Peyer's patch (tissue), 4 donors: ENCODE data around the gene SEMA6B. TPM values are rescaled to one million over a fixed set of nuclear protein-coding genes. Genes with fewer than 3 reads are reported as not detected.

ENCODE experiments used
- DNase-seq, 3 donors: peaks; one replicate each; pipeline ENCODE4 v3.0.0-alpha.2; 2017 to 2019
- H3K27ac ChIP-seq, 4 donors: fragments of 200-600 bp; sonication (generic); one replicate each; pipeline ENCODE4 v1.5.1; 2016 to 2019
- H3K27me3 ChIP-seq, 2 donors: fragments of 200-600 bp; sonication (generic); one replicate each; pipeline ENCODE4 v1.5.1; 2019
- H3K36me3 ChIP-seq, 3 donors: fragments of 200-600 bp; sonication (generic); one replicate each; pipeline ENCODE4 v1.5.1; 2016 to 2019
- H3K4me1 ChIP-seq, 4 donors: fragments of 200-600 bp; sonication (generic); one replicate each; pipeline ENCODE4 v1.5.1; 2016 to 2019
- H3K4me3 ChIP-seq, 4 donors: fragments of 200-600 bp; sonication (generic); 1 replicate in 3 of 4; 2 replicates in 1 of 4; pipeline ENCODE4 v1.5.1; 2016 to 2019; ENCODE audit warnings: mild to moderate bottlenecking in 1 of 4
- H3K9me3 ChIP-seq, 4 donors: fragments of 200-600 bp; sonication (generic); one replicate each; pipeline ENCODE4 v1.5.1; 2016 to 2019; ENCODE audit warnings: mild to moderate bottlenecking in 1 of 4
- CTCF ChIP-seq, 6 experiments: fragments of 450-650 bp in 4 of 6; fragments of 200-600 bp in 2 of 6; sonication (generic) in 1 of 6; IDR thresholded peaks; one replicate each; pipeline ENCODE4 v1.5.1; 2017 to 2019; ENCODE audit warnings: antibody characterized with exemption in 6 of 6, mild to moderate bottlenecking in 3 of 6, moderate library complexity in 1 of 6
- POLR2A ChIP-seq, 2 donors: fragments of 450-650 bp; IDR thresholded peaks; one replicate each; pipeline ENCODE4 v1.5.1; 2017; ENCODE audit warnings: antibody characterized with exemption in 2 of 2, mild to moderate bottlenecking in 2 of 2, moderate library complexity in 2 of 2
- total RNA-seq, 4 donors: library from RNA; depleted of rRNA; stranded (reverse); fragments of >200 nt; gene quantifications; one replicate each; pipeline ENCODE4 v1.1.0, GENCODE V29; 2016

The SEMA6B gene
- total RNA-seq, 4 donors from 2014 or later: 1.2 to 9.9 (median 3.2) TPM

- no peak for DNase-seq
- Histone ChIP-seq H3K27me3 (peaks cover 0 to 39% of the 10 kb centered on the region in 2 donors), H3K27ac (no peak overlapping the region), H3K9me3 (no peaks in the 10 kb centered on the region), H3K4me3 (no peak overlapping the region), H3K36me3 (no peaks in the 10 kb centered on the region), H3K4me1 (peaks cover 0 to 23% (median 9%) of the 10 kb centered on the region in 4 donors)
- TF ChIP-seq CTCF (IDR thresholded peaks at IDR 0.05) (no peak), POLR2A (IDR thresholded peaks at IDR 0.05) (no peak)
Observed at GRCh38 chr19:4582980-4583842, 23.7 kb upstream of the SEMA6B start.

GRCh38 chr19:4581666-4582553 lies 22.4 kb upstream of the SEMA6B start:
- no peaks in the 10 kb centered on the region for H3K9me3 ChIP-seq
- TF ChIP-seq CTCF (IDR thresholded peaks at IDR 0.05) (no peak), POLR2A (IDR thresholded peaks at IDR 0.05) (no peak)
- peak overlapping the region in 2 of 4 donors; percentile 3 to 34 for H3K4me3 ChIP-seq
- H3K27me3 ChIP-seq: peaks cover 0 to 39% of the 10 kb centered on the region in 2 donors
- no peak for DNase-seq
- no peaks in the 10 kb centered on the region for H3K36me3 ChIP-seq
- peaks cover 0 to 23% (median 9%) of the 10 kb centered on the region in 4 donors for H3K4me1 ChIP-seq
- no peak overlapping the region for H3K27ac ChIP-seq

GRCh38 chr19:4580961-4581665 lies 21.6 kb upstream of the SEMA6B start:
- Histone ChIP-seq H3K27me3 (peaks cover 0 to 39% of the 10 kb centered on the region in 2 donors), H3K4me3 (peak overlapping the region in 3 of 4 donors; percentile 3 to 34 (median 32)), H3K4me1 (peaks cover 0 to 23% (median 9%) of the 10 kb centered on the region in 4 donors), H3K36me3 (no peaks in the 10 kb centered on the region), H3K9me3 (no peaks in the 10 kb centered on the region), H3K27ac (no peak overlapping the region)
- no peak for DNase-seq
- TF ChIP-seq POLR2A (IDR thresholded peaks at IDR 0.05) (no peak), CTCF (IDR thresholded peaks at IDR 0.05) (no peak)

GRCh38 chr19:4580021-4580901 lies 20.8 kb upstream of the SEMA6B start:
- no peak for DNase-seq
- TF ChIP-seq CTCF (IDR thresholded peaks at IDR 0.05) (no peak), POLR2A (IDR thresholded peaks at IDR 0.05) (no peak)
- H3K27me3 ChIP-seq: peaks cover 0 to 38% of the 10 kb centered on the region in 2 donors
- H3K27ac ChIP-seq: no peak overlapping the region
- no peaks in the 10 kb centered on the region for H3K36me3 ChIP-seq
- peak overlapping the region in 2 of 4 donors; percentile 13 to 32 for H3K4me3 ChIP-seq
- H3K4me1 ChIP-seq: peaks cover 0 to 23% (median 9%) of the 10 kb centered on the region in 4 donors
- no peaks in the 10 kb centered on the region for H3K9me3 ChIP-seq
